ENCODE data around the gene PRDM10.

- TF ChIP-seq TAF1 (IDR thresholded peaks at IDR 0.05; ENCODE audit: borderline replicate concordance, insufficient read depth, low read length) (no peak), POLR2AphosphoS5 (IDR thresholded peaks at IDR 0.05; ENCODE audit: low read depth, low read length) (no peak)
Observed at GRCh38 chr11:129935723-129936122, 66.9 kb downstream of the PRDM10 start.
